ENCODE data around the gene CKAP2. TPM values are rescaled to one million over a fixed set of nuclear protein-coding genes. Genes with fewer than 3 reads are reported as not detected.
"Not testable (repeated sequence)": the region's sequence is repeated elsewhere in the genome, so short reads cannot be mapped to it uniquely, and the experiment has no call there.

Gene CKAP2
- total RNA-seq, 4 donors from 2014 or later, result 6.0 to 16.3 (median 7.5) TPM

- H3K4me1 ChIP-seq; DNase-seq; H3K36me3 ChIP-seq; H3K27ac ChIP-seq; H3K9me3 ChIP-seq; in situ Hi-C loops (cut with MboI; ENCODE audit: low pct_ligation_motif_present in 1 of 4, low pct_unique_long_range_greater_than_20kb in 1 of 4, low sequenced_read_pairs in 3 of 4); H3K4me3 ChIP-seq; H3K27me3 ChIP-seq; intact Hi-C loops (cut with DNase I; ENCODE audit: low total_unique reads): not testable (repeated sequence)
- WGBS, 2 donors (ENCODE audit: low coverage in 1 of 2), result no CpG with 5 or more reads among the region's 1 CpG
These were observed 50.6 kb downstream of the CKAP2 start for GRCh38 chr13:52505843-52506242.

- H3K27me3 ChIP-seq; DNase-seq; H3K27ac ChIP-seq; H3K4me1 ChIP-seq; H3K4me3 ChIP-seq; in situ Hi-C loops (cut with MboI; ENCODE audit: low pct_ligation_motif_present in 1 of 4, low pct_unique_long_range_greater_than_20kb in 1 of 4, low sequenced_read_pairs in 3 of 4); H3K9me3 ChIP-seq; intact Hi-C loops (cut with DNase I; ENCODE audit: low total_unique reads); H3K36me3 ChIP-seq: not testable (repeated sequence)
- WGBS, 2 donors (ENCODE audit: low coverage in 1 of 2), result no CpG with 5 or more reads among the region's 6 CpGs
These were observed 54.3 kb downstream of the CKAP2 start for GRCh38 chr13:52509532-52509931.

- H3K36me3 ChIP-seq; H3K4me1 ChIP-seq; DNase-seq; H3K4me3 ChIP-seq; H3K27me3 ChIP-seq; in situ Hi-C loops (cut with MboI; ENCODE audit: low pct_ligation_motif_present in 1 of 4, low pct_unique_long_range_greater_than_20kb in 1 of 4, low sequenced_read_pairs in 3 of 4); H3K9me3 ChIP-seq; intact Hi-C loops (cut with DNase I; ENCODE audit: low total_unique reads); H3K27ac ChIP-seq: not testable (repeated sequence)
- 86% methylated on average over 2 of the region's 3 CpGs; no CpG with 5 or more reads in 1 of the 2 donors for WGBS, 2 donors (ENCODE audit: low coverage in 1 of 2)
These were observed 55.0 kb downstream of the CKAP2 start for GRCh38 chr13:52510221-52510797.

- H3K27me3 ChIP-seq; H3K4me3 ChIP-seq; in situ Hi-C loops (cut with MboI; ENCODE audit: low pct_ligation_motif_present in 1 of 4, low pct_unique_long_range_greater_than_20kb in 1 of 4, low sequenced_read_pairs in 3 of 4); intact Hi-C loops (cut with DNase I; ENCODE audit: low total_unique reads); H3K4me1 ChIP-seq; DNase-seq; H3K9me3 ChIP-seq; H3K27ac ChIP-seq; H3K36me3 ChIP-seq: not testable (repeated sequence)
- 96 to 98% methylated on average over 4 of the region's 4 CpGs for WGBS, 2 donors (ENCODE audit: low coverage in 1 of 2)
These were observed 56.3 kb downstream of the CKAP2 start for GRCh38 chr13:52511598-52511997.

GRCh38 chr13:52513957-52514596 lies 58.8 kb downstream of the CKAP2 start:
- in situ Hi-C loops (cut with MboI; ENCODE audit: low pct_ligation_motif_present in 1 of 4, low pct_unique_long_range_greater_than_20kb in 1 of 4, low sequenced_read_pairs in 3 of 4); H3K4me1 ChIP-seq; H3K36me3 ChIP-seq; H3K4me3 ChIP-seq; H3K27ac ChIP-seq; intact Hi-C loops (cut with DNase I; ENCODE audit: low total_unique reads); DNase-seq; H3K9me3 ChIP-seq; H3K27me3 ChIP-seq: not testable (repeated sequence)
- 13 to 23% methylated on average over 4 to 5 of the region's 6 CpGs for WGBS, 2 donors (ENCODE audit: low coverage in 1 of 2)

GRCh38 chr13:52523323-52523722 lies 68.0 kb downstream of the CKAP2 start:
- DNase-seq; H3K4me3 ChIP-seq; H3K4me1 ChIP-seq; intact Hi-C loops (cut with DNase I; ENCODE audit: low total_unique reads); H3K36me3 ChIP-seq; in situ Hi-C loops (cut with MboI; ENCODE audit: low pct_ligation_motif_present in 1 of 4, low pct_unique_long_range_greater_than_20kb in 1 of 4, low sequenced_read_pairs in 3 of 4); H3K27me3 ChIP-seq; H3K9me3 ChIP-seq; H3K27ac ChIP-seq: not testable (repeated sequence)
- 89% methylated on average over 3 of the region's 6 CpGs; no CpG with 5 or more reads in 1 of the 2 donors for WGBS, 2 donors (ENCODE audit: low coverage in 1 of 2)

Other genes with a start within 250 kb of the CKAP2 start
- 1 to 10 TPM; 1.2 to 1.9 (median 1.8) TPM for gene THSD1, start 49.3 kb upstream of the CKAP2 start, total RNA-seq
- gene VPS36, start 4.8 kb upstream of the CKAP2 start, total RNA-seq, result 100 to 1,000 TPM in 1 of 4 donors, 10 to 100 TPM in 3; 35.2 to 101 (median 71.5) TPM
- 1 to 10 TPM in 2 of 4 donors, not detected in 2; 1.5 to 3.3 TPM for gene HNRNPA1L2, start 187.0 kb downstream of the CKAP2 start, total RNA-seq
- 10 to 100 TPM; 18.7 to 38.9 (median 25.3) TPM for gene SUGT1, start 197.4 kb downstream of the CKAP2 start, total RNA-seq